NCI-H510A treated with DMSO at 0.1 percent for 48 hours (cell line): ENCODE results near the gene PGGHG.
"Not testable (repeated sequence)": the region's sequence is repeated elsewhere in the genome, so short reads cannot be mapped to it uniquely, and the experiment has no call there.

Source experiments
- DNase-seq: peaks from one replicate; lab custom pipeline; 2025; lab: John Stamatoyannopoulos, UW

The PGGHG gene

DNA sequence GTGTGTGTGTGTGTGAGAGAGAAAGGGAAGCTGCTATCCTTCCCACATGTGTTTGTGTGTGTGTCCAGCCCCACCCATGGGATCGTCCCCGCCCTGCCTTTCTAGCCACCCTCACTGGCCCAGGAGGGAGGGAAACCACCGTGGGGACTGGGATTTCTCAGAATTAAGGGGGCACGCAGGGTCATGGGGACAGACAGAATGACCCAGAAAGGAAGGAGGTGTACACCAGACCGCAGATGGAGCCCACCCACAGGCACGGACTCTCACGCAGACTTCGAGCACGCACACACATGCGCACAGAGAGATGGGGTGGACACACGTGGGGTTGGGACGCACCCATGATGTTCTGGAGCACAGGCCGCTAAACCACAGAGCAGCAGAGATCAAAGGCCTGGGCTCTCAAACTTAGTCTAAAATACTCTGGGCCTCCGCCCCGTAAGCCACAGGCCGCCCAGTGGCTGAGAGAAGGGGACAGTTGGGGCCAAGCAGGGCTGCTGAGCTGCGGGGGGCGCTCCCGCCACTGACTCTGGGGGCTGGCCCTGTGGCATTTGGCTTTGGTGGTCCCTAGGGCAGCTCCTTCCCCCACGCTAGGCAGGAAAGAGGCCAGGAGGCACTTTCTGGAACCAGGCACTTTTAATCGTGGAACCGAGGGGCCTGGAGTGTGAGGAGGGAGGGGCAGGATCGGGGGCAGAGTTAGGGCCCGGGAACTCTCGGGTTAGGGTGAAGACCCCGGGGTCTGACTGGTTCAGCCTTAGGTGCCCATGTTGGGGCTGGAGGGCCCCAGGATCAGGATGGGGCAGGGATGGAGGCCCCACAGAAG lies 8.9 kb downstream of the PGGHG start:
- DNase-seq = no peak

DNA sequence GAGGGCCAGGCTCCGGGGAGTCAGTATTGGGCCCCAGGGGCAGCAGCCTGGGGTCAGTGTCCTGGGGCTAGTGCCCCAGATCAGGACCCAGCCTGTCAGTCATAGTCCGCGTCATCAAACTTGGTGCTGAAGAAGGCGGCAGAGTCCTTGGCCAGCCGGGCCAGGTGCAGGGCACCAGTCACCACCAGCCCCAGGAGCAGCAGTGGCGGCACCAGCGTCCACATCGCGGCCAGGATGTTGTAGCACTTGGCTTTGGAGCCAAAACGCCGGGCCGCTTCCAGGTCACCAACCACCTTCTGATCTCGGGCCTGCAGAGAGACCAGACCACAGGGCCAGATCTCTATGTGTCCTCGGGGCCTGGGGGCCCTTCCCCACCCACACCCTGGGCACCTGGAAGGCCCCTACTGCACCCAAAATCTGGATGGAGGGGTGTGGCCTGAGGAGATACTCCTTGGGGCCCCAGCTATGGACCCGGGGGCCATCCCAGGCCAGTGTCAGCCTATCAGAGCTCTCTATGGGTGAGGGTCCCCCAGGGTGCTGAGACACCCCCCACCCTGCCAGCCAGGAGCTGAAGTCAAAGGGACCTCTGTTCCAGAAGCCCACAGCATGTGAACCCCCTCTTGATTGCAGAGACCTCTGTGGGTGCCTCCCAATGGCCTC lies 9.6 kb downstream of the PGGHG start:
- no peak for DNase-seq

DNA sequence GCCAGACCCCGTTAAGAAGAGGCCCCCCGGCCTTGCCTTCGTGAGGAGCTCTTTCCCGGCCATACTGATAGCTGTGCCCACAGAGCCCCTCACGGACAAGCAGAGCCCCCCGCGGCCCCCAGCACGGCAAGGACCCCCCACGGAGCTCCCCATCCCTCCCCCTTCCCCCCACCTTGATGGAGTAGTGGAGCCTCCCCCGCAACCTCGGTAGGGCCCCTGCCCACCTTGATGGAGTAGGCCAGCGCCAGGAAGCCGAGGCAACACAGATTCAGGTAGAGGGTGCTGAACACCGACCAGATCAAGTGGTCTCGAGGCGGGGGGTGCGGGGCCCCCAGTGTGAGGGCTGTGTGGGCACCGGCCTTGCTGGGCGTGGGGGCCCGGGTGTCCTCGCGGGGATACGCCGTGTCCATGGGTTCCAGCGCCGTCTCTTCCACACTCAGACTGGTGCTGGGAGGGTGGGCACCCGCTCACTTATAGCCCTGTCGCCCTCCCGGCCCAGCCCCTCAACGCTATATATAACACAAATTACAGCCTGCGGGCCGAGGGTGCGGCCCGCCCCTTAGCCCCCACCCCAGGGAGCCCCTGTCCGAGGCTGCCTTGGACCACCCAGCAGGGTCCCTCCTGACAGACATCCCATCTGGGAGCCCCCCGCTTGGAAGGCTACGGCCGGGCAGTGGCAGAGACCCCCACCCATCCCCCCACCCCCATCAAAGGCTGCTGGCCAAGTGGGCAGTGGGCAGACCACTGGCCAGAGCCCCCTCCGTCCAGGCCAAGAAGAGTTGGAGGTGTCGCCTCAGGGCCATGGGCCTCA lies 10.4 kb downstream of the PGGHG start, which contains the start of gene IFITM5:
TSS of gene IFITM5 (minus strand) at position 446 of the 811 bp plus-strand sequence. CDS start at position 410, 36 bp downstream.
- DNase-seq = no peak

DNA sequence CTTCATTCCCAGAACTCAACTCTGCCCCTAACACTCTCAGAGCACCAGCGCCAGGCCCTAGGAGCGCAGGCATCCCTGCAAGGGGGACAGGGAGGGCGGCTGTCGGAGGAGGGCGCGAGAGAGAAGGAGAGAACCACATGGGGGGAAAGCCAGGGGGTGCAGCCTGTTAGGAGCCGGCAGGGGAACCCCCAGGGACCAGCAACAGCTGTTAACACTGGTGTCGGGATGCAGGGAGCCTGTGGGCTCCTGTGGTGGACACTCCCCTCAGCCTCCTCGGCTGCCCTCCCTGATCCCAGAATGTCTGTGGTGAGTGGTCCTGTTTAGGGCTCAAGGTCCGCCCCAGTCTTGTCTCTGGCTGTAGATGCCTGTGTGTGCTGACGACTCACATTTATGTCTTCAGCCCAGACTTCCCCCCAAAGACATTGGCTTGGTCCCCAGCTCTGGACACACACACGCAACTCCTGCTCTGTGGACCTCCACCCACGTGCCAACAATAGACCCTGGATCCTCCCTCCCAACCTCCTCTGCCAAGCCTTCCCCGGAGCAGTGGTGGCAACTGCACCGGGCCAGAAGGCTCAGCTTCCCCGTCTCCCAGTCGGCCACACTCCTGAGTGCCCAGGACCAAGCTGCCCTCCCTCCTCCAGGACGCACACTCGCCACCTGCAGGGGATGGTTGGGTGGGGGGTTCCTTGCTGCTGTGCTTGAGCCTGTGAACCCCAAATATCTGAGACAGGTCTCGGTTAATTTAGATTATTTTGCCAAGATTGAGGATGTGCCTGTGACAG lies 11.2 kb downstream of the PGGHG start:
- no peak for DNase-seq

DNA sequence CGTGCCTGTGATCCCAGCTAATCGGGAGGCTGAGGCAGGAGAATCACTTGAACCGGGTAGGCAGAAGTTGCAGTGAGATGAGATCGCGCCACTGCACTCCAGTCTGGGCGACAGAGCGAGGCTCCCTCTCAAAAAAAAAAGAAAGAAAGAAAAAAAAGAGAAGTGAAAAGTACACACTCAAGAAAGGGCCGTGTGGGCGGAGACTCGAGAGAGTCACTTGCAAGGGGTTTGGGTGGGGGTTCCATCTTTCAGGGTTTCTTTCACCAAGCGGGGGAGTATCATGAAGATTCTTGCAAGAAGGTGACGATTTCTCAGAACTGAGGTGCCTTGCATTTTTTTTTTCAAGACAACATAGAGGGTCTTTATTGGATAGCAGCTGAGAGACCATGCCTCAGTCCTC lies 14.4 kb downstream of the PGGHG start:
- DNase-seq = no peak

DNA sequence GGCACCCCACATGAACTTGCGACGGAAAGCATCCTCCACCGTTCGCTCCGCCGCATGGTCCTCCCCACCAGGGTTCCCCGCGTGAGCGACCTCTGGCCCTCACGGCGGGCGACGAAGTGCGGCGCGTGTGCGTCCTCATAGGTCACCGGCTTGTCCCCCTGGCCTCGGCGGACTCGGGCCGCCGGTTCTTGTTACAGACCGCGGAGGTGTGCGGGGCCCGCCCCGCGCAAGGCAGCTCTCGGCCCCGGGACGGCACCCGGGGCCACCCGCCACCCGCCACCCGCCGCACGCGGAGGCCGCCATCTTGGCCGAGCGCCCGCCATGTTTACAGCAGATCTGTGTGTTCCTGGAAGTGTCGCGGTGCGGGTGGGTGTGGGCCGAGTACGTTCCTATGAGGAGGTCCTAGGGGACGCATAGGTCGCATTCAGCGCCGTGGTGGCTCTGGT lies 15.2 kb downstream of the PGGHG start:
- DNase-seq = no peak

DNA sequence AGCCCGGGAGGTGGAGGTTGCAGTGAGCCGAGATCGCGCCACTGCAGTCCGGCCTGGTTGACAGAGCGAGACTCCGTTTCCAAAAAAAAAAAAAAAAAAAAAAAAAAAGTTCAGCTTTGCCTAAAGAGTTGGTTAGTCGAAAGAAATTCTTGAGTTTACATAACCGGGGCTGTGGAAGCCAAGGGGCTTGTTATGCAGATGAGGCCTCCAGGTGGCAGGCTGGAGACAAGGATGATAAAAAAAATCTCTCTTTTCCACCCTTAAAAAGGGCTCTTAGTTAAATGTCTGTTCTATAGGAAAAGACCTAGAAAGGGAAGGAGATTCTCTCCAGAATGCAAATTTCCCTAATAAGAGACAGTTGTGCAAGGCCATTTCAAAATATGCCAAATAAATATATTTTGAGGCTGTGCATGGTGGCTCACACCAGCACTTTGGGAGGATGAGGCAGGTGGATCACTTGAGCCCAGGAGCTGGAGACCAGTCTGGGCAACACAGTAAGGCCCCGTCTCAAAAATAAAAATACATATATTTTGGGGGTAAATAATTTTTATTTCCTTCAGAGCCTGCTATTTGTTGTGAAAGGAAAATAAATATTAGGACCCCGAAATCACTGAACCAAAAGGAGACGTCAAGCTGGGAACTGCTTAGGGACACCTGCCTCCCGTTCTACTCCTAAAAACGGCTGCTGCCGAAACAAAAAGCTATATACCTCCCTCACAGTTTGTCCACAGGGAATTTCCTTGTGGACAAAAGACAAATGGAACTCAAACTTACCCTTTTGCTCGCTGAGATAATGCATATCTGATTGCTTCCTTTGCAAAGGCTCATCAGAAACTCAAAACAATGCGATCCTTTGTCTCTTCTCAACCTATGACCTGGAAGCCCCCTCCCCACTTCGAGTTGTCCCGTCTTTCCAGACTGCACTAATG lies 16.3 kb downstream of the PGGHG start:
- no peak for DNase-seq

DNA sequence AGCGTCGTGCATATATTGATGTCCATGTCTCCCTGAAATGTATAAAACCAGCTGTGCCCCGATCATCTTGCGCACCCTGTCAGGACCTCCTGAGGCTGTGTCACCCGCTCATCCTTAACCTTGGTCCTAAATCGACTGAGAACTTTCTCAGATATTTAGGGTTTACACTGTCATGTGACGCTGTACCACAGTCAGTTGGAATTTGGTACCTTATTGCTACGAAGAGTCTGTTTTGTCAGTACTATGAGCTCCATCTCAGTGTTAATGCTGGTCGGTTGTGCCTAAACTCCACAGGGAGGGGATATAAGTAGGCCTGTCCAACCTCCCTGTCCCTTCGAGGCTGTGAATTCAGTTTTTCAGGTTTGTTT lies 16.9 kb downstream of the PGGHG start:
- no peak for DNase-seq

DNA sequence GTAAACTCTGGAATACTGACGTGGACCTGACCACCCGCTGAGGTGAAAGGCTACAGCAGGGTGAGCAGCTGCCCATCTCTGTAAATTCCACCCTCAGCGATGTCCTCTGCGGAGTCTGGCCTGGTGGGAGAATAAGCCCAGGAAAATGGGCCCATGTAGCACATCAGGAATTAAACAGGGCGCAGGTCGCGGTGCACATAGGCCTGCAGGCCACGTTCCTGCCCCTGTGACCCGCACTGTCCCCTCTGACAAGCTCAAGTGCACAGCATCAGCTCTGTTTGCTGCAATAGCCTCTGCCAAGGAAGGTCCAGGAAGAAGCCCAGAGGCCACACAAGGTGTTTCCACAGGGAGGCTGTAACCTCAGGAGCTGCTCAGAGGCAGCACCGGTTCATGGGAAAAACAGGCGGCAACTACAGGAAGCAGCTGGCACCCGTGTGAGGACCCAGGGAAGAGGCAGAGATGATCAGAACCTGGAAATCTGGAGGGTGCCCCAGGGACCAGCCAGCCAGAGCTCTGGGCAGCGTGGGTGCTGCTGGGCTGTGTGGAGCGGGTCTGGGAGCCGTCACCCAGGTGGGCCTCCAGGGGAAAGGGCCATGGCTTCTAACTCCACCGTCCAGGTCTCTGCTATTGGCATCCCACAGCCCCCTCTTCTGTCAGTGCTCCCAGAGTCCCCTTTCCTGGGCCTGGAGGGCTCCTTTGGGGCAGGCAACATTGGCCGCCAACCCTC lies 17.9 kb downstream of the PGGHG start:
- no peak for DNase-seq

DNA sequence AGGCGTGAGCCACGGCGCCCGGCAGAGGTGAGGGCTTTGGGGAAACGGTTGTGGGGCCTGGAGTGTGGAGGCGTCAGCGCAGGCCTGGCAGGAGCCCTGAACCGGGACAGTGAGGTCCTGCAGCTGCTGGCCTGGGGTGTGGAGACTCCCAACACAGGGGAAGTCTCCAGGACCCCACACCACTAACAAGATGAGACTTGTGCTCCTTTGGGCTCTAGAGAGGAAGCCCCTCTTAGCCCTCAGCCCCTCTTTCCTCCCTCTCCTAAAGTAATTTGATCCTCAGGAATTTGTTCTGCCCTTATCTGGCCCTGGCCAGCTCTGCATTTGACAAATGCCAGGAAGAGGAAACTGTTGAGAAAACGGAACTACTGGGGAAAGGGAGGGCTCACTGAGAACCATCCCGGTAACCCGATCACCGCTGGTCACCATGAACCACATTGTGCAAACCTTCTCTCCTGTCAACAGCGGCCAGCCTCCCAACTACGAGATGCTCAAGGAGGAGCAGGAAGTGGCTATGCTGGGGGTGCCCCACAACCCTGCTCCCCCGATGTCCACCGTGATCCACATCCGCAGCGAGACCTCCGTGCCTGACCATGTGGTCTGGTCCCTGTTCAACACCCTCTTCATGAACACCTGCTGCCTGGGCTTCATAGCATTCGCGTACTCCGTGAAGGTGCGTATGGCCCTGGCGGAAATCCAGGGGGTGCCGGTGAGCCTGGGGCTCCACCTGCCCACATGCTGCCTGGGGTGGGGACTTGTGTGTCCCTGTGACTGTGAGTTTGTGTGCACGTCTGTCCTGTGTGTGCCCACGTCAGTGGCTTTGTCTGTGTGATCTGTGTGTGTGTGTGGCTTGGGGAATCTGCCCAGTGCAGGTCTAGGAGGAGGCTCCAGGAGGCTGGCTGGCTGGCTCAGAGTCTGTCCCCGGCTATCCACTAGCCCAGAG lies 19.1 kb downstream of the PGGHG start, which contains the start of gene IFITM2:
TSS of gene IFITM2 (plus strand) at position 51 of the 943 bp plus-strand sequence. CDS start at position 428, 377 bp downstream.
- DNase-seq = peak; percentile 54

DNA sequence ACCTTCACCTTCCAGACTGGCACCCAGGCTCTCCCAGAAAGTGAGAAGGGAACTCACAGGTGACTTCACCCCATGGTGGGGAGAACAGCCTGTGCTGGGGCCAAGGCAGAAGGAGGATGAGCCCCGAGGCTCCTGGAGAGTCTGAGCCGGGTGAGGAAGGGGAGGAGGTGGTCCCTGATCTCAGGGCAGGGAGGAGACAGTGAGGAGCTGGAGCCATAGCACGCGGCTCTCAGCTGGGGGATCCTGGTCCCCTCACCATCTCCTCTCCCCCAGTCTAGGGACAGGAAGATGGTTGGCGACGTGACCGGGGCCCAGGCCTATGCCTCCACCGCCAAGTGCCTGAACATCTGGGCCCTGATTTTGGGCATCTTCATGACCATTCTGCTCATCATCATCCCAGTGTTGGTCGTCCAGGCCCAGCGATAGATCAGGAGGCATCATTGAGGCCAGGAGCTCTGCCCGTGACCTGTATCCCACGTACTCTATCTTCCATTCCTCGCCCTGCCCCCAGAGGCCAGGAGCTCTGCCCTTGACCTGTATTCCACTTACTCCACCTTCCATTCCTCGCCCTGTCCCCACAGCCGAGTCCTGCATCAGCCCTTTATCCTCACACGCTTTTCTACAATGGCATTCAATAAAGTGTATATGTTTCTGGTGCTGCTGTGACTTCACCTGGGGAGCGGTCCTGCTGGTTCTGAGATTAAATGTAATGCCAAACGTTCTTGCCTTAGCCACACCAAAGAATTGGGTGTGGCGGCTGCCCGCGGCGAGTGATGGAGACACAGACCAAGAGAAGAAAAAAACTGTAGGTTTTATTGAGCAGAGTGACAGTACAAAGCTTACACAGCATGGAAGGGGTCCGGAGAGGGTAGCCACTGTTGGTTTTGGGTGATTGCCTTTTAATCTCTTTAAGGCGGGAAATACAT lies 20.1 kb downstream of the PGGHG start:
- not testable (repeated sequence) for DNase-seq

DNA sequence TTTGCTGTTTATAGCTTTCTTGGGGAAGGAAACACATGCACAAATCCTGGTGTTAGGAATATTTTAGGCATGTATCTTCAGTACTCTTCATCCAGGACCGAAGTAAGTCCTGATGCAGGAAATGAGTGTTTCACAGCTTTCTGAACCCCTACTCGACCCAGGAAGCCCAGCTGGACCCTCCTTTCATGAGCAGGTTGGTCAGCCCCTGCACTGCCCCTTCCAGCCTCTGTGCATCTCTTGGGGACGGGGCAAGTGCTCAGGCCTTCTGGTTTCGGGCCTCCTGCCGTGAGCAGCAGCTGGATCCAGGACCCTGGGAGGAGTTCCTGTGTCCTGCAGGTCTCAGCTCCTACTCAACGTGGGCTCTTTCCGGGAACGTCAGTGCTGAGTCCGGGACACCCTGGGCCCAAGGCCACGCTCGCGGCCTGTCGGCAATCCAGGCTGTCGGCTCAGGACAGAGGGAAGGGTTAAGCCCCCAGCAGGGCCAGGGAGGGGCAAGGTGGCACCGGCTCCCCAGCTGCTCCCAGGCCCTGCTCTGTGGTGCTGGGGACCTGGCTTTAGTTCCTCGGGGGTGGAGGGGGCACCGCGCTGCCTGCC lies 21.1 kb downstream of the PGGHG start:
- DNase-seq = not testable (repeated sequence)

DNA sequence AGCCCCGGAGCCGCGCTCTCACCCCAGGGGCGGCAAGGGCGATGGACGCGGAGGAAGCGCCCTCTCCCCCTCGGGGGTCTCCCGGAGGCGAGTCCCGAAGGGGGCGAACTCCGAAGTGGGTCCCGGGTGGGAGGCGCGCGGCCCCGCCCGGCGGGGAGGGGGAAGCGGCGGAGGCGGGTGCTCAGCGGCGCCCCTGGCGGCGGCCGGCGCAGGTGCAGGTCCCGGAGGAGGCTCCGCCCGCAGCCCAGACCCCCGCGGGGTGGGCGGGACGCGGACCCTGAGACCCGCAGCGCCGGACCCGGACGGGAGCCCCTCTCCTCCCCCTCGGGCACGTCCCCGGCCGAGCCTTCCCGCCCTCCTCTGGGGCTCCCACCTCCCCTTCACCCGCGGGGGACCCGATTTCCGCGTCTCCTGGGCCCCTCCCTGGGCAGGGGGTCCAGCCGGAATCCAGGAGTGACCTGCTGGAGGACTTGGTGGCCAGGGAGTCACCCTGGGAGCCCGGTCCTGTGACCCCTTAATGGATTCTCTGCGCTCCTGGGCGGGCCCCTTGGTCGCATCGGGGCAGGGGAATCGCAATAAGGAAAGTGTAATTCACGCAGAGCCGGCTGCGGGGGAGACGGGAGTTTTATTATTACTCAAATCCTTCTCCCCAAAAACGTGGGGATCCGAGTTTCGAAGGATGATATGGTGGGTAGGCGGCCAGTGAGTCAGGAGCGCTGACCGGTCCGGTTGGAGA lies 22.3 kb downstream of the PGGHG start:
- DNase-seq = not testable (repeated sequence)

DNA sequence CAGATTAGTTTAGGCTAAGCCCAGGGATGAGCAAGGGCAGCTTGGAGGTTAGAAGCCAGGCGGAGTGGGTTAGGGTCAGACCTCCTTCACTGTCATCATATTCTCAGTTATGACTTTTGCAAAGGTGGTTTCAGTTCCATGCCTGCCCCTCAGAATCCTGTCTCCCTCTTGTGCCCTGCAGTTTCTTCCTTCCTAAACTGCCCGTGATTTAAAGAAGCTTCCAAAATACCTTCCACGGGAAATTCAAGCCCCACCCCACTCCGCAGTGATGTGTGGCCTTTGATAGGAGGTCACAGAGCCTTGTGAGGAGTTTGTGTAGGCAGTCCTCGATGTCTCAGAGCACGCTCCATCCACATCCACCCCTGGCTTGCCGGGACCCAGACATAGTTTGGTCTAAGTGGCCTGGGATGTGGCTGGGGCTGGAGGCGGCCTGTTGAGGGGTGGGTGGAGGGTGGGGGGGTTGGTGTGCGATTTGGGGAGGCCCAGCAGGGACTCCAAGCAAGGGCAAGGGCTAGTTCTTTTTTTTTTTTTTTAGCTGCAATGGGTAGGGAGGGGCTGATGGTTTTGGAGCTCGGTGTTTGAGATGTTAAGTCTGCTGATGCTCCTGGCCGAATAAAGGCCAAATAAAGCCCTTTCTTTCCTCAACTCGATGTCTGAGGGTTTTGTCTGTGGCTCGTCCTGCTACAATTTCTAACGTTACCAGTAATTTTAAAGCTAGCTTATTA lies 23.3 kb downstream of the PGGHG start:
- DNase-seq = no peak

DNA sequence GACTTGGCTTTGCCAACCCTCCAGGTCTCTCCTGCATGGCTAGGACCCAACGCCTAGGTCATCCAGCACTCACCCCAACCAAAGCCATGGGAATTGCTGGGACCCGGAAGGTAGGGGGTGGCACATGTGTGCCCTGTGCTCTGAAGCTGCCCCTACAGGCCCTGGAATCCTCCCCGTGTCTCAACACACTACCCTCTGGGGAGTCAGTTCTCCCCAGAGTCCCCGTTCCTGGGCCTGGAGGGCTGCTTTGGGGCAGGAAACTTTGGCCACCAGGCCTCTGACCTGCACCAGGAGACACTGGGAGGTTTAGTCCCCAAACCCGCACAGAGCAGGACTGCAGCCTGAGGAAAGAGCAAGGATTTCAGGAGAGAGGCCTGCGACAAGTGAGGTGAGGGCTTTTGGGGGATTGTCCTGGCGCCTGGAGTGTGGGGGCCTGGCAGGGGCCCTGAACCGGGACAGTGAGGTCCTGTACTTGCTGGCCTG lies 24.4 kb downstream of the PGGHG start:
- no peak for DNase-seq
